GM19023 (cell line): ENCODE data around the gene CELSR2.

Experiments
- ATAC-seq: cut with Tn5 transposase; IDR thresholded peaks from one replicate; pipeline ENCODE4 v1.9.1; 2021; ENCODE audit warnings: mild to moderate bottlenecking, moderate library complexity; ENCODE audit not compliant: unreplicated experiment

Gene CELSR2

GRCh38 chr1:109225711-109226445, 23.5 kb upstream of the CELSR2 start:
- ATAC-seq, result no peak

GRCh38 chr1:109228167-109228566, 21.2 kb upstream of the CELSR2 start:
- ATAC-seq, result no peak

GRCh38 chr1:109229531-109230127, 19.7 kb upstream of the CELSR2 start:
- ATAC-seq, result no peak

- ATAC-seq, result no peak
Observed at GRCh38 chr1:109231066-109231465, 18.3 kb upstream of the CELSR2 start.

GRCh38 chr1:109235137-109235536, 14.2 kb upstream of the CELSR2 start:
- no peak for ATAC-seq

- no peak for ATAC-seq
Observed at GRCh38 chr1:109237512-109237911, 11.8 kb upstream of the CELSR2 start.

- ATAC-seq, result no peak
Observed at GRCh38 chr1:109238382-109238781, 11.0 kb upstream of the CELSR2 start.

GRCh38 chr1:109239047-109239408, 10.3 kb upstream of the CELSR2 start:
- ATAC-seq, result no peak

- ATAC-seq, result no peak
Observed at GRCh38 chr1:109239409-109240068, 9.8 kb upstream of the CELSR2 start.

- ATAC-seq, result no peak
Observed at GRCh38 chr1:109240158-109241152, 8.9 kb upstream of the CELSR2 start.

GRCh38 chr1:109241344-109241743, 8.0 kb upstream of the CELSR2 start:
- ATAC-seq, result no peak

- ATAC-seq, result no peak
Observed at GRCh38 chr1:109241841-109242345, 7.4 kb upstream of the CELSR2 start.

GRCh38 chr1:109242387-109242786, 7.0 kb upstream of the CELSR2 start:
- no peak for ATAC-seq

- no peak for ATAC-seq
Observed at GRCh38 chr1:109243221-109243620, 6.1 kb upstream of the CELSR2 start.

GRCh38 chr1:109243860-109244552, 5.3 kb upstream of the CELSR2 start:
- no peak for ATAC-seq

GRCh38 chr1:109246141-109246551, 3.2 kb upstream of the CELSR2 start:
- no peak for ATAC-seq

- no peak for ATAC-seq
Observed at GRCh38 chr1:109247401-109248365, 1.7 kb upstream of the CELSR2 start.

- no peak for ATAC-seq
Observed at GRCh38 chr1:109248444-109248796, 919 bp upstream of the CELSR2 start.
